Measurements from ENCODE around the gene WSCD2. TPM values are rescaled to one million over a fixed set of nuclear protein-coding genes. Genes with fewer than 3 reads are reported as not detected.

The WSCD2 gene
- polyA plus RNA-seq, 1 experiment: not detected

DNA sequence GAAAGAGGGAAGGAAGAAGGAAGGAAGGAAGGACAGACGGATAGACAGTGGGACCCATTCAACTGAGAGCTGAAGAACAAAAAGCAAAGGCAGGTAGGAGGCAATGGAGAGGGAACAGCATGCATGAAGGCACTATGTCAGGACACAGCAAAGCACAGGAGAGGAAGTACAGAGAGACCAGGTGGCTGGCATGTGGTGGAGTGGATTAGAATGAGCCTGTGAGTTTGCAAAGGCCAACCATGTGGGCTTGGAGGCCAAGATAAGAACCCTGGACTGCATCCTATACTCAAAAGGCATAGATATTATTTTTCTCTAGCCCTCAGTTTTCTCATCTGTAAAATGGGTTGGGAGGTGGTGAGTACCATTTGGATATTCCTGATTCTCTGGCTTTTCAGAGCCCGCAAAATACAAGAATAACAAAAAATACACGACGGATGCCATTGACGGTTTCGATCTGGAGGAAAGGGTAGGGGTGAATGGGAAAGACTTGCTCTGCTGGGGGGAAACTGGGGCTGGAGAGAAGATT, 102.9 kb downstream of the WSCD2 start:
- ChIA-PET CTCF (no interaction called here), POLR2A (no interaction called here)
- H3K27me3 ChIP-seq (ENCODE audit: control insufficient read depth, insufficient read depth, low read length): no peaks in the 10 kb centered on the region
- no peak for DNase-seq (ENCODE audit: low read depth)
- no peaks in the 10 kb centered on the region for H3K36me3 ChIP-seq (ENCODE audit: control insufficient read depth, insufficient read depth, low read length)
- H3K4me3 ChIP-seq (ENCODE audit: low read depth, low read length): no peak overlapping the region
- no peak for TF ChIP-seq CTCF (IDR thresholded peaks at IDR 0.05; ENCODE audit: insufficient read depth, low read depth, low read length)

DNA sequence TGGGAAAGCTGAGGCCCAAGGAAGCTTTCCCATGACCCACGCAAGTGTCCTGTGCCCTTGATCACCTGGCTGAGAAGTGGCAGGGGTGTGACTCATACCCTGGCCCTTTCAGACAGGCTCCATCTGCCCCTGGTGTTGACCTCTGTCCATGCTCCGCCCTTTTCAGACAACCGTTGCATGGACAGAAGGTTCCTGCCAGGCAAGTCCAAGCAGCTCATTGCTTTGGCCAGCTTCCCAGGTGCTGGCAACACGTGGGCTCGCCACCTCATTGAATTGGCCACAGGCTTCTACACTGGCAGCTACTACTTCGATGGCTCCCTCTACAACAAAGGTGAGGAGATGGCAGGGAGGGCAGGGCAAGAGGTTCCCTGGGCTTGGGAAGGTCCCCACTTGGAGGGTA, 103.5 kb downstream of the WSCD2 start:
- POLR2A ChIA-PET: no interaction called here
- CTCF ChIA-PET: no interaction called here
- no peak for DNase-seq (ENCODE audit: low read depth)
- no peak for TF ChIP-seq CTCF (IDR thresholded peaks at IDR 0.05; ENCODE audit: insufficient read depth, low read depth, low read length)
- no peaks in the 10 kb centered on the region for H3K27me3 ChIP-seq (ENCODE audit: control insufficient read depth, insufficient read depth, low read length)
- H3K4me3 ChIP-seq (ENCODE audit: low read depth, low read length): no peak overlapping the region
- no peaks in the 10 kb centered on the region for H3K36me3 ChIP-seq (ENCODE audit: control insufficient read depth, insufficient read depth, low read length)

GRCh38 chr12:108234158-108234557, 105.1 kb downstream of the WSCD2 start:
- ChIA-PET POLR2A (no interaction called here), CTCF (interaction anchor here (0.5 kb wide), 1 partner anchor 35 kb away, joined by 3 read pairs; no protein-coding TSS in a partner anchor)
- no peak for TF ChIP-seq CTCF (IDR thresholded peaks at IDR 0.05; ENCODE audit: insufficient read depth, low read depth, low read length)
- H3K36me3 ChIP-seq (ENCODE audit: control insufficient read depth, insufficient read depth, low read length): no peaks in the 10 kb centered on the region
- no peak overlapping the region for H3K4me3 ChIP-seq (ENCODE audit: low read depth, low read length)
- no peaks in the 10 kb centered on the region for H3K27me3 ChIP-seq (ENCODE audit: control insufficient read depth, insufficient read depth, low read length)
- DNase-seq (ENCODE audit: low read depth): no peak

- TF ChIP-seq CTCF (IDR thresholded peaks at IDR 0.05; ENCODE audit: insufficient read depth, low read depth, low read length): no peak
- Histone ChIP-seq H3K27me3 (ENCODE audit: control insufficient read depth, insufficient read depth, low read length) (no peaks in the 10 kb centered on the region), H3K4me3 (ENCODE audit: low read depth, low read length) (no peak overlapping the region), H3K36me3 (ENCODE audit: control insufficient read depth, insufficient read depth, low read length) (no peaks in the 10 kb centered on the region)
- CTCF ChIA-PET: no interaction called here
- DNase-seq (ENCODE audit: low read depth): no peak
- POLR2A ChIA-PET: no interaction called here
Measured at GRCh38 chr12:108235197-108235984, 106.3 kb downstream of the WSCD2 start.

GRCh38 chr12:108235985-108236263, 106.8 kb downstream of the WSCD2 start:
- ChIA-PET CTCF (no interaction called here), POLR2A (no interaction called here)
- no peaks in the 10 kb centered on the region for H3K27me3 ChIP-seq (ENCODE audit: control insufficient read depth, insufficient read depth, low read length)

More at GRCh38 chr12:108235985-108236263, 106.8 kb downstream of the WSCD2 start:
- H3K36me3 ChIP-seq (ENCODE audit: control insufficient read depth, insufficient read depth, low read length): no peaks in the 10 kb centered on the region
- DNase-seq (ENCODE audit: low read depth): no peak
- H3K4me3 ChIP-seq (ENCODE audit: low read depth, low read length): no peak overlapping the region
- TF ChIP-seq CTCF (IDR thresholded peaks at IDR 0.05; ENCODE audit: insufficient read depth, low read depth, low read length): no peak
